Measurements from ENCODE around the gene C1QTNF12. TPM values are rescaled to one million over a fixed set of nuclear protein-coding genes. Genes with fewer than 3 reads are reported as not detected.

The C1QTNF12 gene, protein sequence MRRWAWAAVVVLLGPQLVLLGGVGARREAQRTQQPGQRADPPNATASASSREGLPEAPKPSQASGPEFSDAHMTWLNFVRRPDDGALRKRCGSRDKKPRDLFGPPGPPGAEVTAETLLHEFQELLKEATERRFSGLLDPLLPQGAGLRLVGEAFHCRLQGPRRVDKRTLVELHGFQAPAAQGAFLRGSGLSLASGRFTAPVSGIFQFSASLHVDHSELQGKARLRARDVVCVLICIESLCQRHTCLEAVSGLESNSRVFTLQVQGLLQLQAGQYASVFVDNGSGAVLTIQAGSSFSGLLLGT
- 0.71 and 1.1 TPM in 2 replicates for total RNA-seq

DNA sequence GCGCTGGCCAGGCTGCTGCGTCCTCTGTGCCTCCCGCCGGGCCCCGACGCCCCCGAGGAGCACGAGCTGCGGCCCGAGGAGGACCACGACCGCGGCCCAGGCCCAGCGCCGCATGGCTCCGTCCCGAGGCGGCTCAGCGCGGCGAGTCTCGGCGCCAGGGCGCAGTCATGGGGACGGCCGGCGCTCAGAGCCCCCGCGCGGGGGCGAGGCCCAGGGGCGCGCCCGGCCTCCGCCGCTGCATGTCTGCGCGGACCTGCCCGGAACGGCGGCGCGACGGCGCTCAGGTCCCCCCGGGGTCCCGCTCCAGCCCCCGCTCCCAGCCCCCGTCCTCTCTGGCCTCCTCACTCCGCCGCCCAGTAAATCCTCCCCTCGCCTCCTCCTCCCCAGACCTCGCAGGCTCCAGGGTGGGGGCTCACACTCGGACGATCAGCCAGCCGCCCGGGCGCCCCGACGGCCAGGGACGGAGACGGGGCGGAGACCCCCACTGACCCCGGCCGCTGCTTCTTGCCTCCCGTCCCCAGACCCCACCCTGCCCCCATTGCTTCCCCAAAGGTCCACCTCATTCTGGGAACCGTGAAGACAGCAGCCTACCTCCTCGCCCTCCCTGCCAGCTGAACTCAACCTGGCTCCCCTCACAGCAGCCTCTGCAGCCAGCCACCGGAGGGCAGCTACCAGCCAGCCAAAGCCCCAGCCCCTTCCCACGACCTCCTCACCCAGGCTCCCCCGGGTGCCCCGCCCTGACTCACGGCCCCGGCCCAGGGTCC, at the start of gene C1QTNF12:
C1QTNF12 (minus strand) TSS at position 146 of the 764 bp plus-strand sequence; CDS start at position 114, 32 bp downstream.

GRCh38 chr1:1273512-1274298, 27.2 kb upstream of the C1QTNF12 start, which contains the start of gene UBE2J2:
Gene UBE2J2, minus strand, starts transcription at chr1:1273854. Its CDS starts 5,862 bp downstream, at chr1:1267992.

DNA sequence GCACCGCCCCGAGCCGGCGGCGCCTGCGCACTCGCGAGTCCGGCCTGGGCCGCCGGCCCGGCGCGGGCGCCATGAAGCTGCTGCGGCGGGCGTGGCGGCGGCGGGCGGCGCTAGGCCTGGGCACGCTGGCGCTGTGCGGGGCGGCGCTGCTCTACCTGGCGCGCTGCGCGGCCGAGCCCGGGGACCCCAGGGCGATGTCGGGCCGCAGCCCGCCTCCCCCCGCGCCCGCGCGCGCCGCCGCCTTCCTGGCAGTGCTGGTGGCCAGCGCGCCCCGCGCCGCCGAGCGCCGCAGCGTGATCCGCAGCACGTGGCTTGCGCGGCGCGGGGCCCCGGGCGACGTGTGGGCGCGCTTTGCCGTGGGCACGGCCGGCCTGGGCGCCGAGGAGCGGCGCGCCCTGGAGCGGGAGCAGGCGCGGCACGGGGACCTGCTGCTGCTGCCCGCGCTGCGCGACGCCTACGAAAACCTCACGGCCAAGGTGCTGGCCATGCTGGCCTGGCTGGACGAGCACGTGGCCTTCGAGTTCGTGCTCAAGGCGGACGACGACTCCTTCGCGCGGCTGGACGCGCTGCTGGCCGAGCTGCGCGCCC, 14.2 kb downstream of the C1QTNF12 start, which contains the start of gene B3GALT6:
B3GALT6 (plus strand) TSS at position 30 of the 588 bp plus-strand sequence; CDS start at position 72, 42 bp downstream.

GRCh38 chr1:1231400-1232207, 14.9 kb downstream of the C1QTNF12 start, which contains the start of gene SDF4:
Gene SDF4, minus strand, starts transcription at chr1:1232001. Its CDS starts 3,229 bp downstream, at chr1:1228772.

GRCh38 chr1:1213345-1214265, 32.9 kb downstream of the C1QTNF12 start, which contains the start of gene TNFRSF4:
Gene TNFRSF4, minus strand, starts transcription at chr1:1214153. Its CDS starts 26 bp downstream, at chr1:1214127.

GRCh38 chr1:1206376-1206965, 40.1 kb downstream of the C1QTNF12 start, which contains the start of gene TNFRSF18:
Gene TNFRSF18, minus strand, starts transcription at chr1:1206592. Its CDS starts 21 bp downstream, at chr1:1206571.

Other genes starting within 250 kb of the C1QTNF12 start
- 56.3 and 58.9 TPM in 2 replicates for gene HES4, start 246.6 kb downstream of the C1QTNF12 start, total RNA-seq
- 23.9 and 28.7 TPM in 2 replicates for gene ISG15, start 233.2 kb downstream of the C1QTNF12 start, total RNA-seq
- gene AGRN, start 226.6 kb downstream of the C1QTNF12 start, total RNA-seq, result 269 and 285 TPM in 2 replicates
- gene RNF223, start 172.4 kb downstream of the C1QTNF12 start, total RNA-seq, result 1.3 and 2.2 TPM in 2 replicates
- 12.7 and 22.9 TPM in 2 replicates for gene C1orf159, start 130.6 kb downstream of the C1QTNF12 start, total RNA-seq
- not detected in 2 replicates for gene TTLL10, start 72.8 kb downstream of the C1QTNF12 start, total RNA-seq
- gene TNFRSF18, start 40.1 kb downstream of the C1QTNF12 start, total RNA-seq, result 0.63 and 0.98 TPM in 2 replicates
- gene TNFRSF4, start 32.6 kb downstream of the C1QTNF12 start, total RNA-seq, result not detected in 2 replicates
- 130 TPM in 2 replicates for gene SDF4, start 14.7 kb downstream of the C1QTNF12 start, total RNA-seq
- gene B3GALT6, start 14.5 kb downstream of the C1QTNF12 start, total RNA-seq, result 23.6 and 24.7 TPM in 2 replicates
- gene UBE2J2, start 27.1 kb upstream of the C1QTNF12 start, total RNA-seq, result 43.3 and 56.1 TPM in 2 replicates
- gene SCNN1D, start 33.7 kb upstream of the C1QTNF12 start, total RNA-seq, result 0.09 and 0.21 TPM in 2 replicates
- 33.2 and 37.7 TPM in 2 replicates for gene ACAP3, start 61.2 kb upstream of the C1QTNF12 start, total RNA-seq
- 63.3 and 72.2 TPM in 2 replicates for gene PUSL1, start 61.9 kb upstream of the C1QTNF12 start, total RNA-seq
- 72.1 and 85.8 TPM in 2 replicates for gene INTS11, start 77.9 kb upstream of the C1QTNF12 start, total RNA-seq
- gene CPTP, start 78.1 kb upstream of the C1QTNF12 start, total RNA-seq, result 41.8 and 48.7 TPM in 2 replicates
- 0.05 and 0.07 TPM in 2 replicates for gene TAS1R3, start 84.6 kb upstream of the C1QTNF12 start, total RNA-seq
- 81.8 and 99.3 TPM in 2 replicates for gene DVL1, start 102.7 kb upstream of the C1QTNF12 start, total RNA-seq
- gene MXRA8, start 111.8 kb upstream of the C1QTNF12 start, total RNA-seq, result 1.6 and 4.9 TPM in 2 replicates
- 213 and 230 TPM in 2 replicates for gene AURKAIP1, start 128.5 kb upstream of the C1QTNF12 start, total RNA-seq
- gene CCNL2, start 152.6 kb upstream of the C1QTNF12 start, total RNA-seq, result 48.4 and 60.6 TPM in 2 replicates
- 173 and 184 TPM in 2 replicates for gene MRPL20, start 160.6 kb upstream of the C1QTNF12 start, total RNA-seq
- 21.4 and 24.3 TPM in 2 replicates for gene ANKRD65, start 174.6 kb upstream of the C1QTNF12 start, total RNA-seq
- 91.6 and 96.3 TPM in 2 replicates for gene VWA1, start 189.0 kb upstream of the C1QTNF12 start, total RNA-seq
- gene ATAD3C, start 203.0 kb upstream of the C1QTNF12 start, total RNA-seq, result 0.14 TPM in 1 of 2 replicates, not detected in the other
- 30.3 and 34.1 TPM in 2 replicates for gene ATAD3B, start 225.0 kb upstream of the C1QTNF12 start, total RNA-seq

All from airway epithelial cell (primary cell).